HCT116 (cell line): ENCODE results near the gene CCDC102B.

Source experiments
- CEBPB ChIP-seq: IDR thresholded peaks from 2 replicates; pipeline ENCODE4 v1.6.1; 2012; ENCODE audit warnings: low read depth
- EZH2 ChIP-seq: fragments of 200-600 bp; sonication (generic); IDR thresholded peaks from 2 replicates; pipeline ENCODE4 v1.6.1; 2017; ENCODE audit warnings: antibody characterized with exemption, mixed run types
- EZH2phosphoT487 ChIP-seq: fragments of 200-600 bp; IDR thresholded peaks from 2 replicates; pipeline ENCODE4 v1.6.1; 2018; ENCODE audit warnings: antibody characterized with exemption, borderline replicate concordance
- POLR2A ChIP-seq: IDR thresholded peaks from 2 replicates; pipeline ENCODE4 v1.7.0; 2011; ENCODE audit warnings: borderline replicate concordance; ENCODE audit not compliant: insufficient read depth, insufficient read length; ENCODE audit errors: extremely low read depth
- POLR2AphosphoS5 ChIP-seq: IDR thresholded peaks from 2 replicates; pipeline ENCODE4 v1.6.1; 2011; ENCODE audit warnings: mild to moderate bottlenecking, low read depth, low read length, moderate library complexity
- SRF ChIP-seq: IDR thresholded peaks from 2 replicates; pipeline ENCODE4 v1.6.1; 2012; ENCODE audit warnings: low read depth
- TCF7L2 ChIP-seq: IDR thresholded peaks from 2 replicates; pipeline ENCODE4 v1.7.0; 2011; ENCODE audit warnings: borderline replicate concordance, inconsistent platforms; ENCODE audit not compliant: insufficient read depth, insufficient read length; ENCODE audit errors: extremely low read depth
- YY1 ChIP-seq: IDR thresholded peaks from 2 replicates; pipeline ENCODE4 v1.6.1; 2011; ENCODE audit warnings: low read length, low read depth, moderate library complexity, mild to moderate bottlenecking; ENCODE audit not compliant: insufficient replicate concordance; ENCODE audit errors: extremely low read depth
- ZFX ChIP-seq: fragments of 450-650 bp; IDR thresholded peaks from 2 replicates; pipeline ENCODE4 v1.6.1; 2017
- ZNF274 ChIP-seq: fragments of 200-500 bp; sonication (Bioruptor generic); IDR thresholded peaks from 2 replicates; pipeline ENCODE4 v1.6.1; 2014; ENCODE audit warnings: mild to moderate bottlenecking, low read depth, low read length, inconsistent platforms
- TF ChIP-seq, protein P1 (sequence below): IDR thresholded peaks from 2 replicates; pipeline ENCODE4 v1.6.1; 2011; ENCODE audit warnings: mild to moderate bottlenecking, low read length, moderate library complexity; ENCODE audit not compliant: insufficient replicate concordance; ENCODE audit errors: extremely low read depth
- TF ChIP-seq, protein P2 (sequence below): IDR thresholded peaks from 2 replicates; pipeline ENCODE4 v1.6.1; 2012
- TF ChIP-seq, protein P3 (sequence below), 3 experiments: fragments of 200-600 bp in 1 of 3; sonication (generic) in 1 of 3; IDR thresholded peaks in 2 of 3; conservative IDR thresholded peaks in 1 of 3; 2 replicates each; pipeline ENCODE4 v1.5.1; 2012 to 2017; ENCODE audit warnings: low read depth in 2 of 3, low read length in 2 of 3, antibody characterized with exemption in 1 of 3, borderline replicate concordance in 1 of 3, control low read depth in 1 of 3, mild to moderate bottlenecking in 1 of 3, mixed read lengths in 1 of 3, mixed run types in 1 of 3, moderate library complexity in 1 of 3; ENCODE audit not compliant: insufficient read depth in 1 of 3

DNA sequence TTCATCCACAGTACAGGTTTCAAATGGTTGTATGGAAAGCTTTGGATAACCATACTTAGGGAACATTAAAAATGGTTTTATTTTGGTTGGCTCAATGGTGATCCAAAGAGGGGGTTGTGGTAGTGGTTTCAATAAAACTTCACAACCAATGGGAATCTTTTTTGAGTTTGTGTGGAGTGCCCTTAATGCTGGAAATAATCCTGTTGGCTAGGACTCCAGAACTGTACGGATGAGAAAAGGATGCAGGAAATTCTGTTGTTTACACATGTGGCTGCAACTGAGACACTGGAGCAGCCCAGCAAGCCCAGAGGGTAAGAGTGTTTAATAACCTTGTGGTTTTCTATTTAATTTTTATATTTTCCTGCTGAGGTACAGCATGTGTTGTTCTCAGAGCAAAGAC, at the start of gene CCDC102B:
- TF ChIP-seq, protein P1, sequence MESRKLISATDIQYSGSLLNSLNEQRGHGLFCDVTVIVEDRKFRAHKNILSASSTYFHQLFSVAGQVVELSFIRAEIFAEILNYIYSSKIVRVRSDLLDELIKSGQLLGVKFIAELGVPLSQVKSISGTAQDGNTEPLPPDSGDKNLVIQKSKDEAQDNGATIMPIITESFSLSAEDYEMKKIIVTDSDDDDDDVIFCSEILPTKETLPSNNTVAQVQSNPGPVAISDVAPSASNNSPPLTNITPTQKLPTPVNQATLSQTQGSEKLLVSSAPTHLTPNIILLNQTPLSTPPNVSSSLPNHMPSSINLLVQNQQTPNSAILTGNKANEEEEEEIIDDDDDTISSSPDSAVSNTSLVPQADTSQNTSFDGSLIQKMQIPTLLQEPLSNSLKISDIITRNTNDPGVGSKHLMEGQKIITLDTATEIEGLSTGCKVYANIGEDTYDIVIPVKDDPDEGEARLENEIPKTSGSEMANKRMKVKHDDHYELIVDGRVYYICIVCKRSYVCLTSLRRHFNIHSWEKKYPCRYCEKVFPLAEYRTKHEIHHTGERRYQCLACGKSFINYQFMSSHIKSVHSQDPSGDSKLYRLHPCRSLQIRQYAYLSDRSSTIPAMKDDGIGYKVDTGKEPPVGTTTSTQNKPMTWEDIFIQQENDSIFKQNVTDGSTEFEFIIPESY, result no peak
- no peak for TF ChIP-seq POLR2AphosphoS5
- no peak for TF ChIP-seq YY1
- no peak for TF ChIP-seq CEBPB
- TF ChIP-seq, protein P2, sequence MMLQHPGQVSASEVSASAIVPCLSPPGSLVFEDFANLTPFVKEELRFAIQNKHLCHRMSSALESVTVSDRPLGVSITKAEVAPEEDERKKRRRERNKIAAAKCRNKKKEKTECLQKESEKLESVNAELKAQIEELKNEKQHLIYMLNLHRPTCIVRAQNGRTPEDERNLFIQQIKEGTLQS, result no peak
- TF ChIP-seq, protein P3, sequence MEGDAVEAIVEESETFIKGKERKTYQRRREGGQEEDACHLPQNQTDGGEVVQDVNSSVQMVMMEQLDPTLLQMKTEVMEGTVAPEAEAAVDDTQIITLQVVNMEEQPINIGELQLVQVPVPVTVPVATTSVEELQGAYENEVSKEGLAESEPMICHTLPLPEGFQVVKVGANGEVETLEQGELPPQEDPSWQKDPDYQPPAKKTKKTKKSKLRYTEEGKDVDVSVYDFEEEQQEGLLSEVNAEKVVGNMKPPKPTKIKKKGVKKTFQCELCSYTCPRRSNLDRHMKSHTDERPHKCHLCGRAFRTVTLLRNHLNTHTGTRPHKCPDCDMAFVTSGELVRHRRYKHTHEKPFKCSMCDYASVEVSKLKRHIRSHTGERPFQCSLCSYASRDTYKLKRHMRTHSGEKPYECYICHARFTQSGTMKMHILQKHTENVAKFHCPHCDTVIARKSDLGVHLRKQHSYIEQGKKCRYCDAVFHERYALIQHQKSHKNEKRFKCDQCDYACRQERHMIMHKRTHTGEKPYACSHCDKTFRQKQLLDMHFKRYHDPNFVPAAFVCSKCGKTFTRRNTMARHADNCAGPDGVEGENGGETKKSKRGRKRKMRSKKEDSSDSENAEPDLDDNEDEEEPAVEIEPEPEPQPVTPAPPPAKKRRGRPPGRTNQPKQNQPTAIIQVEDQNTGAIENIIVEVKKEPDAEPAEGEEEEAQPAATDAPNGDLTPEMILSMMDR (IDR thresholded peaks at IDR 0.05 in 2 of 3, conservative IDR thresholded peaks at IDR 0.05 in 1 of 3; ENCODE audit: borderline replicate concordance in 1 of 3, insufficient read depth in 1 of 3, low read depth in 2 of 3, low read length in 2 of 3), result no peak
- TF ChIP-seq EZH2, result no peak
- no peak for TF ChIP-seq POLR2A
- no peak for TF ChIP-seq SRF
- no peak for TF ChIP-seq TCF7L2
- no peak for TF ChIP-seq ZFX
- TF ChIP-seq EZH2phosphoT487, result no peak
- TF ChIP-seq ZNF274, result no peak
